HG03354 (cell line): ENCODE measurements around the gene HDAC5.

Source experiments
- ATAC-seq: cut with Tn5 transposase; IDR thresholded peaks from one replicate; pipeline ENCODE4 v1.9.1; 2021; ENCODE audit warnings: mild to moderate bottlenecking; ENCODE audit not compliant: unreplicated experiment, poor library complexity, severe bottlenecking

The HDAC5 gene

DNA sequence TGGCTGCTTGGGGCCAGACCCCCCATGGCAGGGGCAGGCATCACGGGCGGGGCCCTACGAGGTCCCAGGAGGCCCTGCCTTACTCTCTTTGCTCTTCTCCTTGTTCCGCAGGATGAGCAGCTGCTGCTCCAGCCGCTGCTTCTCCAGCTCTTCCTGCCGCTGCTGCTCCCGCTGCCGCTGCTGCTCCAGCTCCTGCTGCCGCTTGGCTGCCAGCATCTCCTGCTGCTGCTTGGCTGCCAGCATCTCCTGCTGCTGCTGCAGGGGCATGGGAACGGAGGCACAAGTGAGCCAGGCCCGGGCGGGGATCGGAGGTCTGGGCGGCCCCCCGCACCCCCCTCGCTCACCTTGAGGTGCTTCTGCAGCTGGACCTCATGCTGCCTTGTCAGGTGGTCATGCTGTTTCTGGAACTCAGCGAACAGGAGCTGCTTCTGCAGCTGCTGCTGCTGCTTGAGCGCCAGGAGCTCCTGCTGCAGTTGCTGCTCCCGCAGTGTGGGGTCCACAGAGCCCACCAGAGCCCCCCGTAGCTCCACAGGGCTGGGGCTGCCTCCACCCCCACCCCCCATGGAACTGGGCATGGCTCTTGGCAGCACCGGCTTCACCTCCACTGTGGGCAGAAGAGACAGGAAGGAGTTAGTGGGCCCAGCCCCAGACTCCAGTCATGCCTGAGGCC, 30.1 kb downstream of the HDAC5 start:
- no peak for ATAC-seq

GRCh38 chr17:44092051-44092450, 31.4 kb downstream of the HDAC5 start:
- ATAC-seq, result no peak

GRCh38 chr17:44091200-44091997, 32.0 kb downstream of the HDAC5 start:
- no peak for ATAC-seq

DNA sequence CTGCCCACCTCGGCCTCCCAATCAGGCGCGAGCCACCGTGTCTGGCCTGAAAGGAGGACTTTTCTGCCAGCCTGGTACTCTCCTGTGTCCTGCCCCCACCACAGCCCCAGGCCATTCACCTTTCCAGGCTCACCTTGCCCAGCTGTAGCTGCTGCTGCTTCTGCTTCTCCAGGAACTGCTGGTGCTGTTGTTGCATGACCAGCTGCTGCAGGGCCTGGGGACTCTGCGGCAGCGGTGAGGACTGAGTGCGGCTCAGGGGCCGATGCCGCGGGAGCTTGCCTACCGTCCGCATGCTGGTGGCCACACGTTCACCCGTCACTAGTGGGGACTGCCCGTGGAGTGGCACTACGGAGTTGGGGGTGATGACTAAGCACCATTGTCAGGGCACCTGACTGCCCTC, 35.2 kb downstream of the HDAC5 start:
- ATAC-seq, result no peak

DNA sequence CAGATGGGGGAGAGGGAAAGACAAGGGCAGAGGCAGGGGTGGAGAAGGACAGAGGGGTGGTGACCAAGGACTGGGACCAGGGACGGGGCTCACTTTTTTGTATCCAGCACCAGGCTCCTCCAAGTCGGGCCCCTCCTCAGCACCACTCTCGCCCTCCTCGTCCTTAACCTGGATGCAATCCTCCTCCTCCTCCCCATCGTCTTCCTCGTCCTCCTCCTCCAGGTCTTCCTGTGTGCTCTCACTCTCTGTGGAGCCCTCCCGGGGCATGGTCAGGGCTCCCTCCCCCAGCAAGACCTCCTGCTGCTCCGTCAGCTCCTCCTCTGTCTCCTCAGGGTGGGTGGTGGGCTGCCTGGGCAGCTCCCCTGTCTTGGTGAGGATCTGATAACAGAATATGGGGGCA, 36.1 kb downstream of the HDAC5 start:
- no peak for ATAC-seq

- ATAC-seq, result no peak
These were observed 36.8 kb downstream of the HDAC5 start for GRCh38 chr17:44086364-44087311.

DNA sequence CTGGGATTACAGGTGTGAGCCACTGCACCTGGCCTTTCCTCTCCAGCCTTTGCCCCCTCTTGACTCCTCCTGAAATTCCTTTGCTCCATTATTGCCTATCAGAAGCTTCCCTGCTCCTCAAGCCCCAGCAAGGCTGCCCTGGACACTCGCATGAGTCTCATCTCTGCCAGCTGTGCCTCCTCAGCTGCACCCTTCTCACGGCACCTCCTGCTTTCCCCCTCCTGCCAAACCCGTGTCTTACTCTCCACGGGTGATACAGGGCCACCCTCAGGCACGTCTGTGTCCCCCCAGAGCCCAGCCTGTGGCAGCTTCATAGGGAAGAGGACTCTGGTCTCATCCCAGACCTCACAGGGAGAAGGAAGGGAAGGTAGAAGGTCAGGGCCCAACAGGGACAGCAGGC, 37.5 kb downstream of the HDAC5 start:
- no peak for ATAC-seq

- no peak for ATAC-seq
These were observed 38.5 kb downstream of the HDAC5 start for GRCh38 chr17:44084921-44085320.

DNA sequence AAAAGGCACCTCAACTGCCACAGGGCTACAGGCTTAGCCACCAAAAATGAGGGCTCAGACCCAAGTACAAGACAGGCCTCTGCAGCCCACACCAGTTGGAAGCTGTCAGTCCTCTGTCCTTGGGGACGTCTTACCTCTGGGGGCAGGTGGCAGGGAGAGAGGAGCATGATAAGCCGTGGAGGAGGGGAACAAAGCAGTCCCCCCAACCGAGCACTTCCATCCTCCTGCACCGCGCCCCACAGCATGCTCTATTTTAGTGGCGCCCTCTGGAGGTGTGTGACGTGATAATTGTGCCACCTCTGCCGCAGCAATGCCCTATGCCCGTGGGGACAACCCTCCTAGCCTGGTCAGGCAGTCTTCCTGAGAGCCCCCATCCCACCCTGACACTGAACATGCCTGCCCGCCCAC, 39.3 kb downstream of the HDAC5 start:
- no peak for ATAC-seq

DNA sequence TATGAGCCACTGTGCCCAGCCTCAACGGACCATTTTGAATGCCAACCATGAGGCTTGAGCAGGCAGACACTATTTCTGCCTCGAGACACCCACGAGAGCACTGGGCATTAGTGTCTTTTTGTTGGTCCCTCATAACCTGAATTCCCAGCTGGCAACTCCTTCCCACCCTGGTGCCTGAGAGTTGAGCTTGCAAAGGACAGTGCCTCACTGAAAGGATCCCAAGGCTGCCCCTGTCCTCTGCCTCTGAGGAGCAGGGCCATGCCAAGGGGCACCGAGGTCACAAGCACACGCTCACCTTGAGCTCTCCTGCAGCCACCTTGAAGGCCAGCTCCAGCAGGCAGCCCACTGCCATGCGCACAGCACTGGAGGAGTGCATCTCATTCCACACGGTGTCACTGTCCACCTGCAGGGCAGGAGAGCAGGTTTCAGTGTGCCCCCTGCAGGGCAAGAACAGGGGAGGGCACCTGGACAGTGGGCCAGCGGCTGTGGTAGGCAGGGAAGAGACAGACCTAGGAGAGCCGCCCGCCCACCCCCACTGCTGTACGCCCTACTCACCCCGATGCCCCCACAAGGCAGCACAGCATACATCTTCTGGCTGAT, 40.1 kb downstream of the HDAC5 start:
- ATAC-seq, result no peak

- ATAC-seq, result no peak
These were observed 41.0 kb downstream of the HDAC5 start for GRCh38 chr17:44082256-44082927.

- no peak for ATAC-seq
These were observed 41.8 kb downstream of the HDAC5 start for GRCh38 chr17:44081681-44082080.

GRCh38 chr17:44079877-44080821, 43.3 kb downstream of the HDAC5 start:
- no peak for ATAC-seq

GRCh38 chr17:44078412-44078811, 45.0 kb downstream of the HDAC5 start:
- ATAC-seq, result no peak

- ATAC-seq, result no peak
These were observed 45.9 kb downstream of the HDAC5 start for GRCh38 chr17:44077595-44077909.

DNA sequence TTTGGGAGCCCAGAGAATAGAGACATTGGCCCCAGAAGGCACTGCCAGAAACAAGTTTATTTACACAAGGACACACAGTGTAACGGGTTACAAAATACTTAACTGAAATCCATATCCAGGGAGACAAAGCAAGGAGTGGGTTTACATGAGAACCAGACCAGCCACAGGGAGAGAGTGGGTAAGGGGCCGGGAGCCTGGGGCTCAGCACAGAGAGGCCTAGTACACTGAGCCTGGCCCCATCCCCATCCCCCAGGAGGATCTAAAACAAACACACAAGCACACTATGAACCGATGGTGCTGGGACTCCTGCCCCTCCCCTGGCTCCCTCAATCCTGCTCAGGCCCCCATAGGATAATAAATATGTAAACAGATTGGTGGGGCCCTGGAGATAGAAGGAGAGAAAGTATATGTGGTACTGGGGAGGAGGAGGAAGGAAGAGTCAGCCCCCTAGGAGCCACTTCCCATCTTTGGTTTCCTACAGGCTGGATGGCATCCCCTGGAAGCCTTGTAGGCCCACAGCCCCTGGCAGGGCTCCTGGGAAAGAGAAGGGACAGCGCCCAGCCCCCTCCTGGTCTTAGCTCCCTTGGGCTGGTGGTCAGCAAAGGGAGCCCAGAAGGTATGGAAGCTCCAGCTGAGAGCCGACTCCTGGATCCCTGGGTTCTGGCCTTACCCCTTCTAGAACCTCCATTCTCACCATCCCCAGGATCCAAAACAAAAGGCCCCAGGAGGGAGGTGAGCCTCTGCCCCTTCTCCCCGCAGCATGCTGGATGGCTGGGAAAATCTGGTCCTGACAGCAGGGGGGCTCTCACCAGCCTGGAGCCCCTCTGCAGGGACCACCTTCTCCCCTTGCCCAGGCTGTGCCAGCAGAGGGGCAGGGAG, 46.5 kb downstream of the HDAC5 start:
- no peak for ATAC-seq

DNA sequence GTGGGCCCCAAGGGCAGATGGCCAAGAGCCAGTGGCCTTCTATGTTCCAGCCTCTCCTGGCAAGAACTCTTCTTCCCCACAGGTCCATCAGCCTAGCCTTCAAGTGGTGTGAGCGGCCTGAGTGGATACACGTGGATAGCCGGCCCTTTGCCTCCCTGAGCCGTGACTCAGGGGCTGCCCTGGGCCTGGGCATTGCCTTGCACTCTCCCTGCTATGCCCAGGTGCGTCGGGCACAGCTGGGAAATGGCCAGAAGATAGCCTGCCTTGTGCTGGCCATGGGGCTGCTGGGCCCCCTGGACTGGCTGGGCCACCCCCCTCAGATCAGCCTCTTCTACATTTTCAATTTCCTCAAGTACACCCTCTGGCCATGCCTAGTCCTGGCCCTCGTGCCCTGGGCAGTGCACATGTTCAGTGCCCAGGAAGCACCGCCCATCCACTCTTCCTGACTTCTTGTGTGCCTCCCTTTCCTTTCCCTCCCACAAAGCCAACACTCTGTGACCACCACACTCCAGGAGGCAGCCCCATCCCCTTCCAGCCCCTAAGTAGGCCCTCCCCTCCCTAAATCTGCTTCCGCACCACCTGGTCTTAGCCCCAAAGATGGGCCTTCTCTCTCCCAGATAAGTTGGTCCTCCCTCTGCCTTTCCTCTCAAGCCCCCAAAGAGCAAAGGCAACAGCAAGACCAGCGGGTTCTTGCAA, 47.7 kb downstream of the HDAC5 start:
- ATAC-seq, result no peak
